Muscle of back (tissue), 13 donors: ENCODE results near the gene DACT3. TPM values are rescaled to one million over a fixed set of nuclear protein-coding genes. Genes with fewer than 3 reads are reported as not detected.
A peak's percentile ranks its signal among the peaks of the same experiment; 100 is the strongest.

Experiments
- DNase-seq, 3 donors: peaks; one replicate each; pipeline versions ENCODE4 v3.0.0 to v3.0.0-alpha.2; 2013
- long read RNA-seq, 9 donors: transcript quantifications; one replicate each; lab custom pipeline, GENCODE V29; 2026
- polyA plus RNA-seq, 10 donors: library from polyadenylated mRNA; unstranded; fragments of 120-200 nt; gene quantifications; one replicate each; pipeline ENCODE4 v1.2.1, GENCODE V29; 2013; ENCODE audit not compliant: insufficient read length in 10 of 10

DACT3 gene, protein sequence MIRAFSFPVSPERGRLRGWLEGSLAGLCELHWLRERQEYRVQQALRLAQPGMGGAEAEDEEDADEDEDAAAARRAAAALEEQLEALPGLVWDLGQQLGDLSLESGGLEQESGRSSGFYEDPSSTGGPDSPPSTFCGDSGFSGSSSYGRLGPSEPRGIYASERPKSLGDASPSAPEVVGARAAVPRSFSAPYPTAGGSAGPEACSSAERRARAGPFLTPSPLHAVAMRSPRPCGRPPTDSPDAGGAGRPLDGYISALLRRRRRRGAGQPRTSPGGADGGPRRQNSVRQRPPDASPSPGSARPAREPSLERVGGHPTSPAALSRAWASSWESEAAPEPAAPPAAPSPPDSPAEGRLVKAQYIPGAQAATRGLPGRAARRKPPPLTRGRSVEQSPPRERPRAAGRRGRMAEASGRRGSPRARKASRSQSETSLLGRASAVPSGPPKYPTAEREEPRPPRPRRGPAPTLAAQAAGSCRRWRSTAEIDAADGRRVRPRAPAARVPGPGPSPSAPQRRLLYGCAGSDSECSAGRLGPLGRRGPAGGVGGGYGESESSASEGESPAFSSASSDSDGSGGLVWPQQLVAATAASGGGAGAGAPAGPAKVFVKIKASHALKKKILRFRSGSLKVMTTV
- polyA plus RNA-seq: 10 to 100 TPM; 11.1 to 22.7 (median 14.4) TPM
- long read RNA-seq, donor 1, partial matches to known transcripts: 0 of 6 reads
- long read RNA-seq, donor 1, other reads (novel, unspliced or antisense): 0 of 6 reads
- long read RNA-seq, donor 2, partial matches to known transcripts: 0 of 4 reads
- long read RNA-seq, donor 2, other reads (novel, unspliced or antisense): 0 of 4 reads
- long read RNA-seq, donor 3: 0 reads
- long read RNA-seq, donor 4, partial matches to known transcripts: 0 of 3 reads
- long read RNA-seq, donor 4, other reads (novel, unspliced or antisense): 0 of 3 reads
- long read RNA-seq, donor 5, partial matches to known transcripts: 0 of 4 reads
- long read RNA-seq, donor 5, other reads (novel, unspliced or antisense): 0 of 4 reads
- long read RNA-seq, donor 6, partial matches to known transcripts: 0 of 4 reads
- long read RNA-seq, donor 6, other reads (novel, unspliced or antisense): 0 of 4 reads
- long read RNA-seq, donor 7: 0 reads
- long read RNA-seq, donor 8, partial matches to known transcripts: 0 of 4 reads
- long read RNA-seq, donor 8, other reads (novel, unspliced or antisense): 0 of 4 reads
- long read RNA-seq, donor 9, partial matches to known transcripts: 0 of 1 reads
- long read RNA-seq, donor 9, other reads (novel, unspliced or antisense): 0 of 1 reads

DNA sequence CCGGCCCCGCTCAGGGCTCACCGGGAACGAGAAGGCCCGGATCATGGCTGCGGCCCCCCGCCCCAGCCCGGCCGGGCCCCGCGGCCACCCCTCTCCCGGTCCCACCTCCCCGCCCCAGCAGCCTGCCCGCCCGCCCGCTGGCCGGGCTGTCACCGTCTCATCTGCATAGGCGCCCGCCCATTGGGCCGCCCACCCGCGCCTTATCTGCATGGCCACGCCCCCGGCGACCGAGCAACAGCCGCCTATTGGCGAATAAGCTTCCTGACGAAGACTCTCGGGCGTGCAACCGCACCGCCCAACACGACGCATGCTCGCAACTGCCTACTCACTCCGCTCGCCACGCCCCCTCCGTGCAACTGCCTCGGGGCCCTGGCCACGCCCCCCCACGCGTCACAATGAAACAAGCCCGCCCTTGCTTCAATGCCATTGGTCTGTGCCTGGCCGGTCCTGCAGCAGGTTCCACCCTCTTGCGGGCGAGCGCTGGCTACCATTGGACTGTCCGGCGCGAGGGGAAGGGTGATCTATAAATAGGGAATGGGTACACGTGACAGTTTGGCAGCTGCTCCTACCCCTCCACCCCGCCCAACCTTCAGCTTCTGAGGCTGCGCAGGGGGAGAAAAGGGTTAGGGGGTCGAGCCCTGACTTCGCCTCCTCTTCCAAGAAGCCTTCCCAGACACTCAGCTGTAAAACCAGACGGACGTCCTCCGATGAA, at the start of gene DACT3:
DACT3 (minus strand) TSS at position 163 of the 712 bp plus-strand sequence; CDS start at position 45, 118 bp downstream.
- DNase-seq: peak; percentile 100

DNA sequence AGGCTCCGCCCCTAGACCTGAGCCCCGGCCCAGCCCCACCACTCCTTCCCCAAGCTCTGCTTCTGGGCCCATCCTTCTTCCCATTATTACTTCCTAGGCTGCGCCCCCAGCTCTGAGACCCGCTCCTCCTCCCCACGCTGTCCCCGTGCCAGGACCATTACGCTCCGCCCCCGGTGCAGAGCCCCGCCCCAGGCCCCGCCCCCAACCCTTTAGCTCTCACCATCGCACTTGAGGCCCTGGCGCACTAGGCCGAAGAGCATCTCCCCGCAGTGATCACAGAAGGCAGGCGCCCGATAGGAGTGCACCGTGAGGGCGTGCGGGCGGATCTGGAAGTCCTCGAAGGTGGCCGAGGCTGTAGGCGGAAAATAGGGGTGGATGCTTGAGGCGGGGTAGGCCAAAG, 49.7 kb upstream of the DACT3 start:
- DNase-seq: no peak

DNA sequence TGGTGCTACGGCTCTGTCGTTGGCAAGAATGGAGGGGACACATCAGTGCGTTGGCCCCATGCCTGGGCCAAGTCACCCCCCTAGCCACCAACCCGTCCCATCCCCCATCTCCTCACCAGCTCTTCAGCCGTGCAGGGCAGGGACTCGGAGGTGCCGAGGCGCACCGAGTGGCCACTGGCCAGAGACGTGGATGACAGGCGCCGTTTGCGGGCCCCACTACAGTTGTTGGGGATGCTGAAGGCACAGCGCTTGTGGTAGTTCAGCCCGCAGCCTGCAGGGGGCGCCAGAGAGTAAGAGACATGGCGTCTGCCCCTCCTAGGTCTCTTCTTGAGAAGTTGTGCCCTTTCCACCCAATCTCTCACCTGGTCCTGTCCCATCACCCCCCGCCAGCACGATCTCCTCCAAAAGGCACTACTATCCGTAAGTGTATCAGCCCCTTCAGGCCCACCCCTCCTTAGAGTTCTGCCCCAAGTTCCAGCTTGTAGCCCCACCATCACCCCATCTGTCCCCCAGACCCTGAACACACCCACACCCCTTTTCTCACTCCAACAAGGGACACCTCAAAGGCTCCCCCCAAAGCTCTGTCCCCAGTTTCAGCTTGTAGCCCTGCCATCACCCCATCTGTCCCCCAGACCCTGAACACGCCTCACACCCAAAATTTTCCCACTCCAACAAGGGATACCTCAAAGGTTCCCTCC, 43.5 kb upstream of the DACT3 start:
- DNase-seq: peak in 1 of 3 donors; percentile 66

DNA sequence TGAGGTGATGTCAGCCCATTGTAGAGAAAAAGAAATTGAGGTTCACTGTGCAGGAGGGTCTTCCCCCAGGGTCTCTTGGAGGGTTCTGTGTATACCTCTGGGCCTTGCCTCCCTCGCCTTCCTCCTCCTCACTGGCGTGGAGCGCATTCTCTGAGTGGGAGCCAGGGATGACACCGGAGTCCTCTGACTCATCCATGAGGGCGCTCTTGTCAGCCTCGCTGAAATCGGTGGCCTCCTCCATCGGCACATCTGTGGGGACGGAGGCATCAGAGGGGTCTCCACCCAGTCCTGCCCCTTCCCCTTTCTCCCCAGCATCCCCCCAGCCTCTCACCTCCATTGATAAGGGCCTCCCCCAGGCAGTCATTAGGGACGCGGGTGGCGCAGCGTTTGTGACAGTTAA, 39.7 kb upstream of the DACT3 start:
- no peak for DNase-seq

DNA sequence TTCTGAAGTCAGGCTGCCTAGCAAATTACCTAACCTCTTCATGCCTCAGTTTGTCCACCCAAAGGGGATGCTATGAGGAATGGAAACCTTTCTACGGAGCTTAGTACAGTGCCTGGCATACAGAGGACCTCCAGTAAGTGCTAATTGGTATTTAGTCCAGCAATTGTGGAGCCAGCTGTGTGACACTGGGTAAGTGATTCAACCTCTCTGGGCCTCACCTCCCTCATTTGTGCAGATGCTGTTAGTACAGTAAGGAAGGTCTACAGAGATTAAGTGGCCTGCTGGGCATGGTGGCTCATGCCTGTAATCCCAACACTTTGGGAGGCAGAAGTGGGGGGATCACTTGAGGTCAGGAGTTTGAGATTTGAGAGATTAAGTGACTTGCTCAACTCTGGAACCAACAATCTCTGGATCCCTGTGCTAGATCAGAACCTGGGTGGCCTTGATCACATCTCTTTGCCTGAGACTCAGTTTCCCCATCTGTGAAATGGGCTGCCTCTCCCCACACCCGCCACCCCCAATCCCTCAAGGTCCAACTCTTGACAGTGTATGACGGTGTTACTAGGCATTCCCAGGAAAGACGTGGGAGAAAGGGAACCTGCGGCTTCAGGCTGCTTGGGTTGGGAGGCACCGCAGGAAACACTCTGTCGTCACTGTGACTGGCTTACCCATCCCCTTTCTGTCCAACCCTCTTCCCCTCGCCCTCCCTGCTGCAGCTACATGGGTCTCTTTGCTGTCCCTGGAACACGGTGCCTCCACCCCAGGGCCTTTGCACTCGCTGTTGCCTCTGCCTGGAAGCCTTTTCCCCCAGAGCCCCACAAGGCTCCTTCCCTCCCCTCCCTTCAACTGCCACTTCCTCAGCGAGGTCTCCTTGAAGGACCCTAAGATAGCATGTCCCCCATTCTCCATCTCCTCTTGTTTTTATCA, 37.7 kb upstream of the DACT3 start:
- no peak for DNase-seq

DNA sequence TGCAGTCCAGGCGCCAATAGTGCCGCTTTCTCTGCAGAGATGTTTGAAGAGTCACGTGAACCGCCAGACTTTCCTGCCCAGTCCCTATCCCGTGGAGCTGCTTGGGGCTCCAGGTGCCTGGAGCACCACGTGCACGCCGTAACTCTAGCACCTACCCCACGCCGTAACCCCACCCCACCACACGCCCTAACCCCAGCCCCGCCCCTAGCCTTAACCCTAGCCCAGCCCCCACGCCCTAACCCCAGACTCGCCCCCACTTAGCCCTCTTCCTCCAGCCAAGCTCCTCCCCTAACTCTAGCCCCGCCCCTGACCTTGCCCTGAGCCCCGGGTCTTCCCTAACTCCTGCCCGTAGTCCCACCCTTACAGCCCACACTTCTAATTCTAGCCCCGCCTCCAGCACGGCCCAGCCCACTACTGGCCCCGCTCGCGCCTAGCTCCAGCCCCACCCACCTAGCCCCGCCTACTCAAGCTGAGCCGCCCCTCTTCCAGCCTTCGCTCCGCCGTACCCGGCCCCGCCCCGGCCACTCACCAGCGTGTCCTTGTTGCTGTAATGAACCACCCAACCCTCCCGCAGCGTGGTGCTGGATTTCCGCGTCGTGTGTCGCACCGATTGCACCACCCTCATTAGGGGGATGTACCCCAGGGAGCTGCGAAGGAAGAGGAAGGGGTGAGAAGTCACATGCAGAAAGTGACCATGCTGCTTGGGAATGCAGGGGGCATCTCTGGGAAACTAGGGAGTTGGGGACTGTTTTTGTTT, 36.4 kb upstream of the DACT3 start:
- DNase-seq: peak; percentile 63 to 88 (median 70)

DNA sequence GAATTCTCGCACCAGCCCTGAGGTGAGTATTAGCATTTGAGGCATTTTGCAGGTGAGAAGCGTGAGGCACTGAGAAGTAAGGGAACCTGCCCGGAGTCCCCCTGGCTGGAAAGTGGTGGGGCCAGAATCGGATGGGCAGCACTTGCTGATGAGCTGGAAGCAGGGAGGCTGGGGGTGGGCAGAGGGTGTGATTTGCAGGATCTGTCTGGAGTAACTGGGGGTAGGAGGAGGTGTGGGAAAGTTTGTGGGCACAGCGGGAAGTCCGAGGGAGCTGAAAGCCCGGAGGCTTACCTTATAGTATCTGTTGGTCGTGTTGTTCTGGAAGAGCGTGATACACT, 35.9 kb upstream of the DACT3 start:
- DNase-seq: no peak

DNA sequence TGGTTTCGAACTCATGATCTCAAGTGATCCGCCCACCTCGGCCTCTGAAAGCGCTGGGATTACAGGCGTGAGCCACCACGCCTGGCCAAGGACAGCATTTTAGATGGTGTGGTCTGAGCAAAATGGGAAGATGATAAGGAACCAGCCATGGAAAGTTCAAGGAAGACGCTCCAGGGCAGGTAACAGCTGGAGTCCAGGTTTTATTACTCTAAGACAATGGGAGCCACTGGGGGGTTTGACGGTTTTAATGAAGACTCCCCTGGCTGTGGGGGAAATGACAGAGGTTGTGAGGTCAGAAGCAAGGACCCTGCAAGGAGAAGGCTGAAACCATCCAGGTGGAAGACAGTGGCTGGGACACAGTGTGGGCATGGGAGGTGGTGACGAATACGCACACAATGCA, 35.1 kb upstream of the DACT3 start:
- no peak for DNase-seq

DNA sequence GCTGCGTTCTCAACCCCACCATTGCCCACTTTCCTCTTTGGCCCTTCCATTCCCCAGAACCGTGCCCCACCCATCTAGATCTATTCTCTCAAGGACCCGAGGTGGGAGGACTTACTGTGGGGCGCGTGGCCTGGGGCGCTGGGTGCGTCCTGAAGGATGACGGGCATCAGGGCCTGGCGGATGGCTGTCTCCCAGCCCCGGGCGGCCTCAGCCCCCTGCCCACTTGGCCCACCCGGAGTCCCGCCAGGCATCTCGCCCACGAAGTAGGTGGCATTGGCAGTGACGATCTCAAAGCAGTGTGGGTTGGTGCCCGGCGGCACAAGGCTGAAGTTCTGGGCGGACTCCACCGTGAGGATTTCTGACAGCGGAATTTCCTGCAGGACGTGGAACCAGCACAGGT, 32.8 kb upstream of the DACT3 start:
- no peak for DNase-seq

DNA sequence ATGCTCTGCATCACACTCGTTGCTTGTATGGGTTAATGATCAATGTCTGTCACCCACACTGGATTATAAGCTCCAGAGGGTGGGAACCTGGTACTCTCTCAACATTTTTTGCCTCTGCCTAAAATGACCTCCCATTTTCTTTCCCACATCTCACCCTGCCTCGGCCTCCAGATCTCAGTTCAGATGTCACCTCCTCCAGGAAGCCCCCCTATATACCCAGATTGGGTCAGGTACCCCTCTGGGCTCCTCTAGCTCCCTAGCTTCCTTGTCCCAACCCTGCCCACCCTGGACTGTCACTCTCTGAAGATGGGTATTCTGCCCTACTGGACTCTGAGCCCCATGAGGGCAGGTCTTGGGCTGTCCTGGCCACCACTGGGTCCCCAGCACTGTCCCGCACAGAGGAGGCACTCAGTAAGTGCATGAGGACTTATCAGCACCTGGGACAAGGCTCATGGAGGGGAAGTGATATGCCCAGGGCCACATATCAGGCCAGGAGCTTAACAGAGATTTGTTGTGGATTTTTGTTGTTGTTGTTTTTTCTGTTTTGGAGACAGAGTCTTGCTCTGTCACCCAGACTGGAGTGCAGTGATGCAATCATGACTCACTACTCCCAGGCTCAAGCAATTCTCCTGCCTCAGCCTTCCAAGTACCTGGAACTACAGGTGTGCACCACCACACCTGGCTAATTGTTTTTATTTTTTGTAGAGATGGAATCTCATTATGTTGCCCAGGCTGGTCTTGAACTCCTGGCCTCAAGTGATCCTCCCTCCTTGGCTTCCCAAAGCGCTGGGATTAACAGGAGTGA, 32.1 kb upstream of the DACT3 start:
- no peak for DNase-seq

DNA sequence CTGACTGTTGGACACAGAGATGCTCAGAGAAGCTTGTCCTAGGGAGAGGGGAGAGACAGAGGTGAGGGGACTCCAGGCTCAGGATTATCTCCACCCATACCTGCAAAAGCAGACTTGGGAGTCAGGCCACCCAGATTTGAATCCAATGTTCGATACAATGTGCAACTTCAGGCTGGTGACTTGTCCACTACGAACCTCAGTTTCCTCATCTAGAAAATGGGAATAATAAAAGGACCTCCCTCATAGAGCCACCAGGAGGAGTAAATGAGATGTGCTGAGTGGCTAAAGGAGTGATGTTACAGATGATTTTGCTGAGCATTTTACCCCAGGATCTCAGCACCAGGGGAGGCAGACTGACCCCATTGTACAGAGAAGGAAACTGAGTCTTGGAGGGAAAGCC, 31.0 kb upstream of the DACT3 start:
- DNase-seq: no peak

DNA sequence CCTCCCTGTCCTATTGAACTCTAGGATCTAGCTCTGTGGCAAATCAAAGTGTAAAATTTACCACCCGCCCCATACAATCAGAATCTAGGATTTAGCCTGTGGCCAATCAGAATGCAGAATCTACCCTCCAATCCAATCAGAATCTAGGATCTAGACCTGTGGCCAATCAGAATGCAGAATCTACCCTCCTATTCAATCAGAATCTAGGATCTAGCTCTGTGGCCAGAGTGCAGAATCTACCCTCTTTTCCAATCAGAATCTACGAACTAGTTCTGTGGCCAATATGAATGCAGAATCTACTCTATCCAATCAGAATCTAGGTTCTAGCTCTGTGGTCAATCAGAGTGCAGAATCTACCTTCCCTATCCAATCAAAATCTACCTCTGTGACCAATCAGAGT, 30.1 kb upstream of the DACT3 start:
- no peak for DNase-seq

DNA sequence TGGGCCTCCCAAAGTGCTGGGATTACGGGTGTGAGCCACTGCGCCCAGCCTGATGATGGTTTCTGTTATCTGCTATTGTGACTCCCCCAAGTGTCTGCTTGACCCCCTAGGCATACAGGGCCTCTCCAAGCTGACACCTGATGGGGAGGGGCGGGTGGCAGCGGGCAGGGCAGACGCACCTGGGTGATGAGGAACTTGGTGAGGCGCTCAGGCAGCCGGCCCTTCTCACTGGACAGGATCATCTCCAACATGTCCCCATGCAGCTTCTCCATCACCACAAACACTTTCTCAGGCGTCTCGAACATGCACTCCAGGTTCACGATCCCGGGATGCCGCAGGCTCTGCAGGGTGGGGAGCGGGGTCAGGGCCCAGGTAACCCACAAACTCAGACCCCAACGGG, 28.4 kb upstream of the DACT3 start:
- DNase-seq: no peak

DNA sequence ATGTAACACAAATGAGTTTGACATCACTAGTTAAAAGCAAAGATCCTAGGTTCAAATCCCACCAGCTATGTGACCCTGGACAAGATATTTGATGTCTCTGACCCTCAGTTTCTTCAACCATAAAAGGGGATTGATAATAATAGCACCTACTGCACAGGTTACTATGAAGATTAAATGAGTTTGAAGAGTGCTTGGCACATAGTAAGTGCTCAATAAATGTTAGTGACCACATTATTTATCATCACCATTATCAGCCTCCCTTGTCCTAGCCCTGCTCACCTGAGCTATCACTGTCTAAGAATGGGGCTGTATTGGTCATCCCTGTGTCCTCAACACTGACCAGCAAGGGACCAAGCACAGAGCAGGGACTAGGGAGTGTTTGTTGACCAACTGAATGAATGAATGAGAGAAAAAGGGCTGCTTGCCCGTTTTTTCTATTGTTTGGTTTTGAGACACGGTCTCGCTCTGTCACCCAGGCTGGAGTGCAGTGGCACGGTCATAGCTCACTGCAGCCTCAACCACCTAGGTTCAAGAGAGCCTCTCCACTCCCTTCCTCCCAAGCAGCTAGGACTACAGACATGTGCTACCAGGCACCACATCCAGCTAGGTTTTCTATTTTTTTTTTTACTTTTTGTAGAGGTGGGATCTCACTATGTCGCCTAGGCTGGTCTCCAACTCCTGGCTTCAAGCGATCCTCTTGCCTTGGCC, 26.6 kb upstream of the DACT3 start:
- DNase-seq: no peak

DNA sequence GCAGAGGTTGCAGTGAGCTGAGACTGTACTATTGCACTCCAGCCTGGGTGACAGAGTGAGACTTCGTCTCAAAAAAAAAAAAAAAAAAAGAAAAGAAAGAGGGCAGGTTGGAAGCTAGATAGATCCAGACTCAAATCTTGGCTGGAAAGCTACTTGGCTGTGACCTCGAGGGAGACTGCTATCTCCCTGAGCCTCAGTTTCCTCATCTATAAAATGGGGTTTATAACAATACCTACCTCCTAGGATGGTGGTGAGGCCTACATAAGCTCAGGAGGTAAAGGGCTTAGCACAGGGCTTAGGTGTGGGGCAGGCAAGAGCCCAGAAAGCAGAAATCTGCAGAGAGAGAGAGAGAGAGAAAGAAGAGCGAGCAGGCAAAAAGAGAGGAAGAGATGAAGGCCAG, 24.2 kb upstream of the DACT3 start:
- no peak for DNase-seq

DNA sequence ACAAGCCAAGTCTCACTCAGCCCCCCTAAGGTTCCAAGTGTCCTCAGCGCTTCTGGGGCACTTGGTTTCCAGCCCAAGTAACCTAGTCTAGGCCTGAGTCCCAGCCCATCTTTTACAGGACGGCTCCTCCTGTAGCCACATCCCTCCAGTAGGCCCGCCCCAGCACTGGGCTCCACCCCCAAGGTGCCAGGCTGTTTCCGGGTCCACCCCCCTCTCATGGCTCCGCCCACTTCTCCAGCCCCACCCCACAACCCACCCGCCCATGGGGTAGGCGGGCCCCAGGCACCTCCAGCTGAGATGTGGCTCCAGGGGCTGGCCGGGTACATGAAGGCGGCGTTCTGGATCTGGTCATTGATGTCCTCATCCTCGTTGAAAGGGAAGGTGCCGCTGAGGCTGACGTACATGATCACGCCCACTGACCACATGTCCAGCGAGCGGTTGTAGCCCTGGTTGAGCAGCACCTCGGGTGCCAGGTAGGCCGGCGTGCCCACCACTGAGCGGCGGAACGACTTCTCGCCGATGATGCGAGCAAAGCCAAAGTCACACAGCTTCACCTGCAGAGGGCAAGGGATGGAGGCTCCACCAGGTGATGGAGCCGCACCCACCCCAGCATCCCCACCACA, 17.2 kb upstream of the DACT3 start:
- no peak for DNase-seq
